NCI-H2171 (cell line): Measurements from ENCODE around the gene SLC18A2.

Experiments used
- DNase-seq: peaks from one replicate; lab custom pipeline; 2025; lab: John Stamatoyannopoulos, UW

Gene SLC18A2

GRCh38 chr10:117313641-117314040, 72.7 kb downstream of the SLC18A2 start:
- DNase-seq = no peak

- DNase-seq = no peak
Observed at GRCh38 chr10:117316701-117317100, 75.8 kb downstream of the SLC18A2 start.

DNA sequence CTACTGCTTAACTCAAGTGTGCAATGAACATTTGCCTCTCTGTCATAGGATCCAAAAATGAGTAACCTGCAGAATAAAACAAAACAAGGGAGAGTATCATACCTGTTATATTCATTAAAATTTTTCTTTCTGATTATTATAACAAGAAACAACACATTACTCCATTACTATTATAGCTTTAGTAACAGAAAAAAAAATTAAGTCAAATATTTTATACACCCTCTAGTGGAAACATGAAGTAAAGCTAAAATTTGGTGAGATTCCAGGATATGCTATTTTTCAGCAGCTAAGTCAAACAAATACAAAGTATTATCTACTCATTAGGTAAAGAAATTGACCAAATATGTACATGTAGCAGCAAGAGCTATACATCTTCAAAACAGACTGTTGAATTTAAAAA, 78.0 kb downstream of the SLC18A2 start:
- DNase-seq = no peak

DNA sequence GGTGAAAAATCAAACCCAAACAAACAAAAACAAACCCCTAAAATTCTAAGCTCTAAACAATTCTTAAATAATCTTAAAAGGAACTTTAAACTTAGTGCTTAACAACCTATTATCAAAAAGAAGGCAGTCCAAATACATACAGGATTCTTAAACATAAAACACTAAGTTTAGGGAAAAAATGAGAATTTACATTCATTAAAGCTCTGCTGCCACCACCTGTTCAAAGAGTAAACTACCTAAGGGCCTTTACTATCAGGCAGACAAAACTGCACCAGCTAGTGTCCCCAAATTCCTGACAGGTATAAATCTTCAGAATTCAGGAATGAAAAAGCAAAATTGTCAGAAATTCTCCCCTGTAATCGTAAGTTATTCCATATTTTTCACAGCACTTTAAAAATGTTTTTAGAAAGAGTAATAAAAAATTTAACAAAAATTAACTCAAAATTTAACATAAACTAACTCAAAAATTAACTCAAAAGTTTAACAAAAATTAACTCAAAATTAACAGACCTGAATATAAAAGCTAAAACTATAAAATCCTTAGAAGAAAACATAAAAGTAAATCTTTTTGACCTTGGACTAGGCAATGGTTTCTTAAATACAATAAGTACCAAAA, 79.2 kb downstream of the SLC18A2 start:
- DNase-seq = no peak

GRCh38 chr10:117322260-117322659, 81.3 kb downstream of the SLC18A2 start:
- no peak for DNase-seq

DNA sequence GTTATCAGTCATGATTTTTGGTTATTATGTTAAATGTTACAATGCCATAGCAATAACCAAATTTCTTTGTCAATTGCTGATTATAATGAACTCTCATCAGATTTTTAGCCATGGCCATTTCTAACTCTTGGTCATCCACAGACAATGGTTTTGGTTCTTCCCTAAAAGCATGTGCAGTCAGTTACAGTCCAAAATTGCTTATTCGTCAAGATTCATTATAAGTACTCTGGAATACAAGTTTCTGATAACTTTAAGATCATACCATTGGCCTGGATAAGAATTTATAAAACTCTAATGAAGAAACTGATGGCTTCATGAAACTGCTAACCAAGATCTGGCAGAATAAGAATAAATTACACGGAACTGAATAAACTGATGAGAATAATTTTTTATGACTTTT, 83.5 kb downstream of the SLC18A2 start:
- no peak for DNase-seq

GRCh38 chr10:117327262-117327661, 86.3 kb downstream of the SLC18A2 start:
- no peak for DNase-seq
